CD4-positive, alpha-beta T cell (primary cell): ENCODE measurements around the gene TMEM8B. TPM values are rescaled to one million over a fixed set of nuclear protein-coding genes. Genes with fewer than 3 reads are reported as not detected.

Experiments used
- ATAC-seq: fragments of 200-7000 bp; cut with Tn5 transposase; one replicate; pipeline ENCODE4 v1.10.0; 2022; ENCODE audit warnings: mild to moderate bottlenecking; ENCODE audit not compliant: poor library complexity
- CTCF ChIA-PET: fragments of 350-600 bp; sonication (Branson Sonifier 250); formaldehyde crosslinking; loops from one replicate; lab custom pipeline; 2021; ENCODE audit warnings: antibody characterized with exemption, inconsistent platforms; lab: Charles Lee
- POLR2A ChIA-PET: fragments of 350-600 bp; sonication (Branson Sonifier 250); formaldehyde crosslinking; loops from one replicate; lab custom pipeline; 2021; ENCODE audit warnings: antibody characterized with exemption, inconsistent platforms; lab: Charles Lee
- DNase-seq, 14 experiments: peaks; one replicate each; pipeline ENCODE4 v3.0.0-alpha.2; 2013 to 2020; ENCODE audit warnings: mixed read lengths in 2 of 14
- H3K27ac ChIP-seq, 2 donors: one replicate each; pipeline versions ENCODE4 v1.5.1 to v1.7.0; 2013; ENCODE audit warnings: low read length in 2 of 2, low read depth in 1 of 2, mild to moderate bottlenecking in 1 of 2
- H3K27me3 ChIP-seq, 2 experiments: 1 replicate in 1 of 2; 2 replicates in 1 of 2; pipeline versions ENCODE4 v1.6.1 to v1.7.0; 2013; ENCODE audit warnings: low read length in 2 of 2, control low read depth in 1 of 2, mild to moderate bottlenecking in 1 of 2, moderate library complexity in 1 of 2; ENCODE audit not compliant: insufficient read depth in 2 of 2, control insufficient read depth in 1 of 2
- H3K36me3 ChIP-seq: one replicate; pipeline ENCODE4 v1.6.1; 2013; ENCODE audit warnings: low read length, control low read depth; ENCODE audit not compliant: insufficient read depth
- H3K4me1 ChIP-seq: one replicate; pipeline ENCODE4 v1.6.1; 2013; ENCODE audit warnings: low read length, control low read depth; ENCODE audit not compliant: insufficient read depth
- H3K4me3 ChIP-seq: one replicate; pipeline ENCODE4 v1.5.1; 2013; ENCODE audit warnings: mild to moderate bottlenecking, low read length, moderate library complexity
- H3K9me3 ChIP-seq, 2 experiments: 1 replicate in 1 of 2; 2 replicates in 1 of 2; pipeline versions ENCODE4 v1.6.1 to v1.7.0; 2013; ENCODE audit warnings: low read length in 2 of 2, mild to moderate bottlenecking in 2 of 2, control low read depth in 1 of 2, moderate library complexity in 1 of 2; ENCODE audit not compliant: control insufficient read depth in 1 of 2, insufficient read depth in 1 of 2
- H3K27ac Mint-ChIP-seq: one replicate; pipeline ENCODE4 v1.8.0; 2020; ENCODE audit warnings: mixed read lengths
- H3K27me3 Mint-ChIP-seq: one replicate; pipeline ENCODE4 v1.8.0; 2021; ENCODE audit warnings: mixed read lengths
- H3K36me3 Mint-ChIP-seq: one replicate; pipeline ENCODE4 v1.8.0; 2021; ENCODE audit warnings: low read depth, mixed read lengths
- H3K4me1 Mint-ChIP-seq: one replicate; pipeline ENCODE4 v1.8.0; 2021; ENCODE audit warnings: low read depth, mixed read lengths
- H3K4me3 Mint-ChIP-seq: one replicate; pipeline ENCODE4 v1.8.0; 2020; ENCODE audit warnings: mild to moderate bottlenecking, mixed read lengths
- H3K9me3 Mint-ChIP-seq: one replicate; pipeline ENCODE4 v1.8.0; 2020; ENCODE audit warnings: mixed read lengths
- CTCF ChIP-seq: fragments of 200-600 bp; IDR thresholded peaks from one replicate; pipeline ENCODE4 v1.8.0; 2022; ENCODE audit warnings: antibody characterized with exemption, mild to moderate bottlenecking
- intact Hi-C, 2 experiments: fragments of 100-400 bp; cut with DNase I in 1 of 2; cut with micrococcal nuclease in 1 of 2; formaldehyde crosslinking; loops; one replicate each; pipeline versions ENCODE4 v1.15.1 to v1.9.0; 2023 to 2025; cut with DNase I, micrococcal nuclease
- total RNA-seq, 174 experiments: library from RNA in 2 of 174; stranded (reverse) in 2 of 174; gene quantifications; one replicate each; pipeline ENCODE4 v1.2.3 and lab custom pipeline; 2021 to 2026

The TMEM8B gene
- total RNA-seq, 2 experiments from 2014 or later, result 8.9 to 9.6 TPM

GRCh38 chr9:35867538-35867937 is 38.5 kb downstream of the TMEM8B start:
- Histone ChIP-seq H3K4me3 (no peak overlapping the region), H3K27me3 (peaks cover 0 to 3% of the 10 kb centered on the region in 2 experiments), H3K36me3 (no peaks in the 10 kb centered on the region), H3K27ac (no peak overlapping the region), H3K9me3 (no peaks in the 10 kb centered on the region), H3K4me1 (no peaks in the 10 kb centered on the region)
- Mint-ChIP-seq H3K9me3 (no peaks in the 10 kb centered on the region), H3K4me1 (no peaks in the 10 kb centered on the region), H3K4me3 (no peak overlapping the region), H3K27me3 (peaks cover 19% of the 10 kb centered on the region), H3K36me3 (no peaks in the 10 kb centered on the region), H3K27ac (no peak overlapping the region)
- CTCF ChIA-PET, result no interaction called here
- intact Hi-C loops, result no loop called here
- TF ChIP-seq CTCF, result no peak
- POLR2A ChIA-PET, result no interaction called here
- DNase-seq (no peak), ATAC-seq (no peak)

GRCh38 chr9:35868933-35869332 is 39.9 kb downstream of the TMEM8B start:
- Mint-ChIP-seq H3K4me1 (no peaks in the 10 kb centered on the region), H3K4me3 (no peak overlapping the region), H3K27me3 (peaks cover 14% of the 10 kb centered on the region), H3K36me3 (no peaks in the 10 kb centered on the region), H3K27ac (no peak overlapping the region), H3K9me3 (no peaks in the 10 kb centered on the region)
- no peak for TF ChIP-seq CTCF
- ATAC-seq (no peak), DNase-seq (no peak)
- H3K27me3 ChIP-seq, result peaks cover 0 to 3% of the 10 kb centered on the region in 2 experiments
- POLR2A ChIA-PET, result no interaction called here
- H3K27ac ChIP-seq, result no peak overlapping the region
- intact Hi-C loops, result no loop called here
- no peaks in the 10 kb centered on the region for H3K36me3 ChIP-seq
- H3K4me3 ChIP-seq, result no peak overlapping the region
- CTCF ChIA-PET, result no interaction called here
- no peaks in the 10 kb centered on the region for H3K9me3 ChIP-seq
- H3K4me1 ChIP-seq, result no peaks in the 10 kb centered on the region

GRCh38 chr9:35869621-35870216 is 40.7 kb downstream of the TMEM8B start:
- ATAC-seq, result no peak
- H3K27me3 Mint-ChIP-seq, result peaks cover 14% of the 10 kb centered on the region

More at GRCh38 chr9:35869621-35870216, 40.7 kb downstream of the TMEM8B start:
- H3K27me3 ChIP-seq, result peaks cover 0 to 3% of the 10 kb centered on the region in 2 experiments
- Mint-ChIP-seq H3K36me3 (no peaks in the 10 kb centered on the region), H3K27ac (no peak overlapping the region), H3K9me3 (no peaks in the 10 kb centered on the region), H3K4me1 (no peaks in the 10 kb centered on the region), H3K4me3 (no peak overlapping the region)
- DNase-seq, result no peak
- H3K4me1 ChIP-seq, result no peaks in the 10 kb centered on the region
- intact Hi-C loops, result no loop called here
- CTCF ChIA-PET, result no interaction called here
- H3K36me3 ChIP-seq, result no peaks in the 10 kb centered on the region
- POLR2A ChIA-PET, result no interaction called here
- no peak overlapping the region for H3K4me3 ChIP-seq
- TF ChIP-seq CTCF, result no peak
- H3K9me3 ChIP-seq, result no peaks in the 10 kb centered on the region
- H3K27ac ChIP-seq, result no peak overlapping the region
